HepG2 (cell line): ENCODE results near the gene RECQL. TPM values are rescaled to one million over a fixed set of nuclear protein-coding genes. Genes with fewer than 3 reads are reported as not detected.
A peak's percentile ranks its signal among the peaks of the same experiment; 100 is the strongest.

Experiments used
- AKAP8 ChIP-seq: sonication (generic); formaldehyde crosslinking; IDR thresholded peaks from 2 replicates; pipeline ENCODE4 v1.5.1; 2020; ENCODE audit warnings: mild to moderate bottlenecking, missing genetic modification reagents
- FOXA3 ChIP-seq: IDR thresholded peaks from 2 replicates; pipeline ENCODE4 v1.6.1; 2016; ENCODE audit warnings: missing genetic modification reagents, missing compliant biosample characterization
- FOXC1 ChIP-seq: sonication (generic); formaldehyde crosslinking; IDR thresholded peaks from 2 replicates; pipeline ENCODE4 v1.8.0; 2022; ENCODE audit warnings: mild to moderate bottlenecking, missing genetic modification reagents, borderline replicate concordance
- FOXO1 ChIP-seq: sonication (generic); formaldehyde crosslinking; IDR thresholded peaks from 2 replicates; pipeline ENCODE4 v1.4.0; 2020; ENCODE audit warnings: missing genetic modification reagents
- HCFC1 ChIP-seq: fragments of 150-350 bp; IDR thresholded peaks from 2 replicates; pipeline ENCODE4 v1.6.1; 2014; ENCODE audit warnings: low read depth, low read length
- ISX ChIP-seq: sonication (generic); formaldehyde crosslinking; conservative IDR thresholded peaks from 2 replicates; pipeline ENCODE4 v1.5.0; 2020; ENCODE audit warnings: missing genetic modification reagents
- KLF6 ChIP-seq: IDR thresholded peaks from 2 replicates; pipeline ENCODE4 v1.8.0; 2016; ENCODE audit warnings: missing biosample characterization, missing genetic modification reagents
- LCORL ChIP-seq, 2 experiments: fragments of 450-650 bp in 1 of 2; sonication (generic) in 1 of 2; formaldehyde crosslinking in 1 of 2; IDR thresholded peaks; 2 replicates each; pipeline versions ENCODE4 v1.5.0 to v1.6.1; 2017 to 2020; ENCODE audit warnings: antibody characterized with exemption in 1 of 2, missing genetic modification reagents in 1 of 2
- MAFG ChIP-seq: sonication (generic); formaldehyde crosslinking; IDR thresholded peaks from 2 replicates; pipeline ENCODE4 v1.5.1; 2020; ENCODE audit warnings: mild to moderate bottlenecking, missing genetic modification reagents
- MXD4 ChIP-seq: IDR thresholded peaks from 2 replicates; pipeline ENCODE4 v1.6.1; 2016; ENCODE audit warnings: mild to moderate bottlenecking, missing biosample characterization, missing genetic modification reagents
- MZF1 ChIP-seq: sonication (generic); formaldehyde crosslinking; IDR thresholded peaks from 2 replicates; pipeline ENCODE4 v1.8.1; 2023; ENCODE audit warnings: mild to moderate bottlenecking, missing genetic modification reagents, borderline replicate concordance
- NFE2L1 ChIP-seq: sonication (generic); formaldehyde crosslinking; IDR thresholded peaks from 2 replicates; pipeline ENCODE4 v1.4.0; 2020; ENCODE audit warnings: missing genetic modification reagents, mild to moderate bottlenecking, borderline replicate concordance
- PRMT3 ChIP-seq: sonication (generic); formaldehyde crosslinking; IDR thresholded peaks from 2 replicates; pipeline ENCODE4 v1.8.1; 2022; ENCODE audit warnings: low read depth, mild to moderate bottlenecking, moderate library complexity, missing genetic modification reagents, borderline replicate concordance
- TAF1 ChIP-seq: sonication (generic); formaldehyde crosslinking; IDR thresholded peaks from 2 replicates; pipeline ENCODE4 v1.4.0; 2020; ENCODE audit warnings: missing genetic modification reagents
- TAF15 ChIP-seq: fragments of 200-400 bp; formaldehyde crosslinking; IDR thresholded peaks from one replicate; pipeline ENCODE4 v1.6.1; 2018; ENCODE audit warnings: mild to moderate bottlenecking, low read depth, low read length; ENCODE audit not compliant: poor library complexity, severe bottlenecking
- TCF7L2 ChIP-seq: IDR thresholded peaks from 2 replicates; pipeline ENCODE4 v1.6.1; 2011; ENCODE audit warnings: mild to moderate bottlenecking, low read depth, low read length, moderate library complexity
- TFDP2 ChIP-seq: sonication (generic); formaldehyde crosslinking; IDR thresholded peaks from 2 replicates; pipeline ENCODE4 v1.4.0; 2020; ENCODE audit warnings: missing genetic modification reagents
- ZMYM4 ChIP-seq: sonication (generic); formaldehyde crosslinking; IDR thresholded peaks from 2 replicates; pipeline ENCODE4 v1.8.1; 2023; ENCODE audit warnings: mild to moderate bottlenecking, missing genetic modification reagents
- ZNF138 ChIP-seq: sonication (generic); formaldehyde crosslinking; IDR thresholded peaks from 2 replicates; pipeline ENCODE4 v1.5.0; 2020; ENCODE audit warnings: mild to moderate bottlenecking, low read depth, missing genetic modification reagents
- ZNF503 ChIP-seq: sonication (generic); formaldehyde crosslinking; IDR thresholded peaks from 2 replicates; pipeline ENCODE4 v1.4.0; 2020; ENCODE audit warnings: missing genetic modification reagents
- ZNF558 ChIP-seq: sonication (generic); formaldehyde crosslinking; IDR thresholded peaks from 2 replicates; pipeline ENCODE4 v1.9.0; 2022; ENCODE audit warnings: mild to moderate bottlenecking, missing genetic modification reagents, borderline replicate concordance
- ZNF589 ChIP-seq: sonication (generic); formaldehyde crosslinking; conservative IDR thresholded peaks from 2 replicates; pipeline ENCODE4 v1.8.0; 2022; ENCODE audit warnings: mild to moderate bottlenecking, moderate library complexity, missing genetic modification reagents
- ZNF607 ChIP-seq: sonication (generic); formaldehyde crosslinking; IDR thresholded peaks from 2 replicates; pipeline ENCODE4 v1.5.1; 2020; ENCODE audit warnings: missing genetic modification reagents, mild to moderate bottlenecking, borderline replicate concordance
- ZNF644 ChIP-seq: IDR thresholded peaks from 2 replicates; pipeline ENCODE4 v1.6.1; 2016; ENCODE audit warnings: low read depth
- ZNF790 ChIP-seq: sonication (generic); formaldehyde crosslinking; IDR thresholded peaks from 2 replicates; pipeline ENCODE4 v1.8.0; 2022; ENCODE audit warnings: missing genetic modification reagents, mild to moderate bottlenecking, borderline replicate concordance
- polyA plus RNA-seq, 8 experiments: library from polyadenylated mRNA; depleted of rRNA in 3 of 8; stranded (reverse) in 7 of 8; unstranded in 1 of 8; fragments of >200 nt; fragmentation: Illumina TruSeq in 4 of 8; extraction: Trizol in 4 of 8; gene quantifications; 2 replicates each; pipeline versions ENCODE4 v1.2.1 to v1.2.3, GENCODE V29; 2011 to 2016; ENCODE audit warnings: low read depth in 4 of 8, missing spikeins in 1 of 8, mixed read lengths in 1 of 8; ENCODE audit not compliant: insufficient read depth in 1 of 8
- total RNA-seq, 5 experiments: library from RNA; depleted of rRNA; stranded (reverse); fragments of >200 nt; fragmentation: Illumina TruSeq; extraction: Trizol; gene quantifications; 2 replicates each; pipeline ENCODE4 v1.2.3, GENCODE V29; 2016; ENCODE audit warnings: low read depth in 1 of 5
- TF ChIP-seq, protein P1 (sequence below): sonication (generic); formaldehyde crosslinking; IDR thresholded peaks from 2 replicates; pipeline ENCODE4 v1.4.0; 2020; ENCODE audit warnings: missing genetic modification reagents

The RECQL gene
- total and polyA plus RNA-seq, 2 of the 13 experiments (the other 11 are each of a cell fraction or from before 2014, with no cell fraction given), result 7.2 to 41.5 TPM

DNA sequence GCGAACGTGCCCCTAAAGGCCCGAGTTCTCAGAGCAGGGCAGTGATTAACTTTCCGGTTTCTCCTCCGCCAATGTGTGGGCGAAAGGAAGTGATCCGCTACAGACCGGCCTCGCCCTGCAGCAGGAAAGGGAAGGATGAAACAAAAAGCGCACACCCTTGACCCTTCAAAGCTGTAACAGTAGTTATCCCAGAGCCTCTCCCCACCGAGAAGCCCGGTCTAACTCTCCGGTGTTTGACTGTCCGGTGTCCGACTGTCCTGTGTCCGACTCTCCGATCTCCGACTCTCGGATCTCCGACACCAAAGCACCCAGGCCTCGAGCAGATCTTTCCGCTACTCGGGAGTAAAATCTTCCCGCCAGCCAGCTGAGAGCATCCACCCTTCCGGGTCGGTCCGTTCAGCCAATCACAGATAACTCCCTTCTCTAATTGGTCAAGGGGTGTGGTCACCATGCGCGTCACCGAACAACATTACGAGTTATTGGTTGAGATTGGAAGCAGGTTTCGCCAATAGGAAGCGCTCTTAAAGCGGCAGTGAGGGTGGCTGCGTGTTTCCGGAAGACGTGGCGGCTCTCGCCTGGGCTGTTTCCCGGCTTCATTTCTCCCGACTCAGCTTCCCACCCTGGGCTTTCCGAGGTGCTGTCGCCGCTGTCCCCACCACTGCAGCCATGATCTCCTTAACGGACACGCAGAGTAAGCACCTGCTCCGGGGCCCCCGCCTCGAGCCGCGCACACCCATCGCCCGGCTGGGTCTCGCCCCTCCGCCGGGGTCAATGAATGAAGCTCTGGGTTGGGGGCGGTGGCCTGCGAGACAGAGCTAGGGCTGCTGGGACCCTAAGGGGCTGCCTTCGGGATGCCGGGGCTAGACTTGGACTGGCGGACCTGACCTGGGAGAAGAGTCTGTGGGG, at the start of gene RECQL, which contains the start of gene GOLT1B (continued):
- TF ChIP-seq ZNF503 (CRISPR knock-in tag) (no peak), LCORL (IDR thresholded peaks at IDR 0.05) (no peak), LCORL (CRISPR knock-in tag; IDR thresholded peaks at IDR 0.05) (peak; percentile 31; the same call in 1 of the 2 replicates), KLF6 (peak; percentile 88), ZNF790 (CRISPR knock-in tag) (no peak), FOXO1 (CRISPR knock-in tag) (peak; percentile 20), TCF7L2 (no peak), NFE2L1 (CRISPR knock-in tag) (peak; percentile 3; the same call in 1 of the 2 replicates), ZNF644 (CRISPR knock-in tag) (no peak), TAF15 (no peak), TFDP2 (CRISPR knock-in tag) (peak; percentile 98), MXD4 (CRISPR knock-in tag) (peak; percentile 83), ISX (CRISPR knock-in tag) (no peak; the same call in 1 of the 2 replicates), FOXA3 (CRISPR knock-in tag) (peak; percentile 18; the same call in 1 of the 2 replicates), MZF1 (CRISPR knock-in tag) (no peak), MAFG (CRISPR knock-in tag) (no peak), ZMYM4 (peak; percentile 99), ZNF558 (peak; percentile 77; the same call in 1 of the 2 replicates), PRMT3 (CRISPR knock-in tag) (no peak), FOXC1 (CRISPR knock-in tag) (peak; percentile 23; the same call in 1 of the 2 replicates), HCFC1 (peak; percentile 52), AKAP8 (no peak), ZNF607 (CRISPR knock-in tag) (no peak), TAF1 (CRISPR knock-in tag) (peak; percentile 61), ZNF138 (no peak), ZNF589 (CRISPR knock-in tag) (no peak)
- TF ChIP-seq, protein P1, sequence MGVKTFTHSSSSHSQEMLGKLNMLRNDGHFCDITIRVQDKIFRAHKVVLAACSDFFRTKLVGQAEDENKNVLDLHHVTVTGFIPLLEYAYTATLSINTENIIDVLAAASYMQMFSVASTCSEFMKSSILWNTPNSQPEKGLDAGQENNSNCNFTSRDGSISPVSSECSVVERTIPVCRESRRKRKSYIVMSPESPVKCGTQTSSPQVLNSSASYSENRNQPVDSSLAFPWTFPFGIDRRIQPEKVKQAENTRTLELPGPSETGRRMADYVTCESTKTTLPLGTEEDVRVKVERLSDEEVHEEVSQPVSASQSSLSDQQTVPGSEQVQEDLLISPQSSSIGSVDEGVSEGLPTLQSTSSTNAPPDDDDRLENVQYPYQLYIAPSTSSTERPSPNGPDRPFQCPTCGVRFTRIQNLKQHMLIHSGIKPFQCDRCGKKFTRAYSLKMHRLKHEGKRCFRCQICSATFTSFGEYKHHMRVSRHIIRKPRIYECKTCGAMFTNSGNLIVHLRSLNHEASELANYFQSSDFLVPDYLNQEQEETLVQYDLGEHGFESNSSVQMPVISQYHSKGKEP (CRISPR knock-in tag), result no peak
